GM12878 (cell line): ENCODE results near the gene TFF2. TPM values are rescaled to one million over a fixed set of nuclear protein-coding genes. Genes with fewer than 3 reads are reported as not detected.

Source experiments
- ATAC-seq: fragments of 200-7000 bp; cut with Tn5 transposase; 3 replicates; pipeline ENCODE4 v1.9.1; 2020; ENCODE audit warnings: mild to moderate bottlenecking, moderate library complexity
- BruUV-seq: library from RNA; stranded (reverse); fragments of 400-500 nt; replicated peaks from 2 replicates; lab custom pipeline; 2021; lab: Mats Ljungman, UMichigan
- CTCF ChIA-PET: fragments of 300-600 bp; sonication (Branson Sonifier 250); formaldehyde crosslinking; extraction: SDS; loops from one replicate; lab custom pipeline; 2021; ENCODE audit warnings: inconsistent platforms; lab: Yijun Ruan, JAX
- POLR2A ChIA-PET: fragments of 350-600 bp; formaldehyde crosslinking; extraction: SDS; loops from one replicate; lab custom pipeline; 2021; ENCODE audit warnings: inconsistent platforms; lab: Charles Lee
- RAD21 ChIA-PET: fragments of 300-600 bp; sonication (Branson Sonifier 250); formaldehyde crosslinking; loops from one replicate; lab custom pipeline; 2023; ENCODE audit warnings: antibody characterized with exemption; ENCODE audit not compliant: unreplicated experiment; lab: Charles Lee
- SMC1A ChIA-PET: fragments of 300-600 bp; sonication (Branson Sonifier 250); formaldehyde crosslinking; loops from one replicate; lab custom pipeline; 2023; ENCODE audit not compliant: unreplicated experiment, uncharacterized antibody; lab: Charles Lee
- DNase-seq: peaks from one replicate; pipeline ENCODE4 v3.0.0-alpha.2; 2011; ENCODE audit warnings: low read depth, low spot score
- FAIRE-seq: peaks from 3 replicates; lab custom pipeline; 2011; peaks lifted over from hg19 to GRCh38; lab: Jason Lieb, UNC
- H2AFZ ChIP-seq: 2 replicates; pipeline ENCODE4 v1.6.0; 2011; ENCODE audit warnings: low read depth, low read length, control low read depth; ENCODE audit not compliant: control insufficient read depth
- H3K27ac ChIP-seq: 2 replicates; pipeline ENCODE4 v1.5.1; 2011; ENCODE audit warnings: control low read depth; ENCODE audit not compliant: control insufficient read depth, insufficient read depth
- H3K27me3 ChIP-seq, 2 experiments: replicated peaks in 1 of 2; 2 replicates each; pipeline versions ENCODE4 v1.6.0 to v1.6.1; 2011; ENCODE audit warnings: low read length in 1 of 2; ENCODE audit not compliant: control insufficient read depth in 2 of 2, insufficient read depth in 2 of 2
- H3K36me3 ChIP-seq, 2 experiments: 2 replicates each; pipeline ENCODE4 v1.5.1; 2011; ENCODE audit warnings: low read length in 1 of 2; ENCODE audit not compliant: control insufficient read depth in 2 of 2, insufficient read depth in 2 of 2
- H3K4me1 ChIP-seq: 2 replicates; pipeline ENCODE4 v1.6.1; 2011; ENCODE audit warnings: mild to moderate bottlenecking, low read length, moderate library complexity, mixed read lengths; ENCODE audit not compliant: control insufficient read depth, insufficient read depth
- H3K4me2 ChIP-seq: 2 replicates; pipeline ENCODE4 v1.6.0; 2011; ENCODE audit warnings: control low read depth; ENCODE audit not compliant: control insufficient read depth, insufficient read depth
- H3K4me3 ChIP-seq: fragments of 200-600 bp; sonication (generic); 2 replicates; pipeline ENCODE4 v1.5.1; 2016
- H3K79me2 ChIP-seq: 2 replicates; pipeline ENCODE4 v1.6.0; 2011; ENCODE audit warnings: low read length; ENCODE audit not compliant: control insufficient read depth, insufficient read depth
- H3K9ac ChIP-seq: 2 replicates; pipeline ENCODE4 v1.8.0; 2011; ENCODE audit warnings: low read length, control low read depth, mixed read lengths; ENCODE audit not compliant: control insufficient read depth, insufficient read depth
- H3K9me3 ChIP-seq: replicated peaks from 3 replicates; pipeline ENCODE4 v1.5.1; 2011; ENCODE audit warnings: mild to moderate bottlenecking, low read length; ENCODE audit not compliant: control insufficient read depth, insufficient read depth
- H4K20me1 ChIP-seq: 2 replicates; pipeline ENCODE4 v1.6.0; 2011; ENCODE audit not compliant: control insufficient read depth, insufficient read depth
- ASH2L ChIP-seq: fragments of 300-600, 200-600 bp; sonication (generic); IDR thresholded peaks from 2 replicates; pipeline ENCODE4 v1.6.1; 2017; ENCODE audit warnings: low read depth, mild to moderate bottlenecking, borderline replicate concordance
- EED ChIP-seq: sonication (generic); IDR thresholded peaks from 2 replicates; pipeline ENCODE4 v1.6.1; 2016; ENCODE audit warnings: antibody characterized with exemption, low read depth
- KLF5 ChIP-seq: fragments of 450-650 bp; IDR thresholded peaks from 2 replicates; pipeline ENCODE4 v1.6.1; 2014; ENCODE audit warnings: mild to moderate bottlenecking; ENCODE audit not compliant: partially characterized antibody
- SMAD1 ChIP-seq: fragments of 450-650 bp; IDR thresholded peaks from 2 replicates; pipeline ENCODE4 v1.6.1; 2018; ENCODE audit warnings: mild to moderate bottlenecking, low read depth; ENCODE audit not compliant: partially characterized antibody
- TCF3 ChIP-seq: IDR thresholded peaks from 2 replicates; pipeline ENCODE4 v1.6.1; 2012; ENCODE audit warnings: low read depth, mild to moderate bottlenecking, low read length, borderline replicate concordance; ENCODE audit not compliant: insufficient read depth
- TCF7 ChIP-seq: IDR thresholded peaks from 2 replicates; pipeline ENCODE4 v1.6.1; 2014; ENCODE audit warnings: antibody characterized with exemption, borderline replicate concordance
- YBX1 ChIP-seq: fragments of 450-650 bp; IDR thresholded peaks from 2 replicates; pipeline ENCODE4 v1.6.1; 2016; ENCODE audit warnings: antibody characterized with exemption
- WGBS: methylation state at CpG from one replicate; pipeline ENCODE4 v1.1.6; 2016; ENCODE audit warnings: low lambda C conversion rate; ENCODE audit not compliant: insufficient replicate concordance, insufficient coverage; ENCODE audit errors: missing lambda C conversion rate; 5-methylcytosine and 5-hydroxymethylcytosine counted together
- in situ Hi-C: fragments of 300-500 bp; cut with MboI; formaldehyde crosslinking; loops from 9 replicates; pipeline ENCODE4 v1.14.3; 2018; ENCODE audit warnings: mixed read lengths
- intact Hi-C: fragments of 100-400 bp; cut with micrococcal nuclease; formaldehyde crosslinking; loops from one replicate; pipeline ENCODE4 v1.14.2; 2022; ENCODE audit not compliant: unreplicated experiment
- polyA plus RNA-seq, 11 experiments: library from polyadenylated mRNA; depleted of rRNA in 4 of 11; unstranded in 6 of 11; stranded (reverse) in 5 of 11; fragments of >200 nt; fragmentation: Nextera tagmentation in 4 of 11; fragmentation: Illumina TruSeq in 1 of 11; extraction: Ambion mirVana in 4 of 11; extraction: Trizol in 1 of 11; gene quantifications; 1 replicate in 1 of 11; 2 replicates in 10 of 11; pipeline versions ENCODE4 v1.2.1 to v1.2.3, GENCODE V29; 2011 to 2016; ENCODE audit warnings: inconsistent platforms in 2 of 11, missing spikeins in 2 of 11, low read depth in 1 of 11
- total RNA-seq, 4 experiments: library from RNA; depleted of rRNA in 3 of 4; stranded (reverse); fragments of >200 nt in 3 of 4; fragmentation: Illumina TruSeq in 1 of 4; extraction: Trizol in 1 of 4; gene quantifications; 2 replicates each; pipeline versions ENCODE4 v1.2.1 to v1.2.3, GENCODE V29; 2013 to 2021
- TF ChIP-seq, protein P1 (sequence below): fragments of 450-650 bp; IDR thresholded peaks from 2 replicates; pipeline ENCODE4 v1.6.1; 2016; ENCODE audit warnings: mild to moderate bottlenecking

TFF2 gene
- total and polyA plus RNA-seq, 10 of the 15 experiments (the other 5 are each of a cell fraction or from before 2014, with no cell fraction given) = 0.56 TPM; not detected in 9

DNA sequence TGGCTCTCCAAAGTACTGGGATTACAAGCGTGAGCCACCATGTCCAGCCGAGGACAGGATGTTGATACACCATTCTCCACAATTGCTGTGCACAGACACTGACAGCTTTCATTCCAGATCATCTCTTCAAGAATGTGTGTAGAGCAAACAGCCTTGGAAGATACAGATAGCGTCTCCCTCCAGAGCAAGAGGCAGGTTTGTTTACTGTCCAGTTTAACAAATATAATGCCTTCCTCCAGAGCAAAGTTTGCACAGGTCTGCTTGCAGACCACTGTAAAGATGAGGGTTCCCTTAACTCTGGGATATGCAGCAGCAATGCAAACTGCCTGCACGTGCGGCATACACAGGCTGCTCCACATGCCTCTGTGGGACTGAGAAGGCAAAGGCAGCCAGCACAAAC is 40.5 kb upstream of the TFF2 start:
- Histone ChIP-seq H3K4me2 (peak overlapping the region; percentile 14; the same call in 1 of the 2 replicates), H3K4me3 (no peak overlapping the region), H3K27ac (peak overlapping the region; percentile 91; the same call in 1 of the 2 replicates), H3K9ac (no peak overlapping the region), H2AFZ (no peak overlapping the region)
- ChIA-PET RAD21 (interaction anchor here (3.1 kb wide), 1 partner anchor 13 kb away, joined by 11 read pairs; the partner anchor contains the start of gene UBASH3A), SMC1A (interaction anchor here (1.0 to 4.8 kb wide), 5 partner anchors 10 to 76 kb away, joined by 3 to 124 read pairs (median 19); partner anchors contain the start of gene UBASH3A), CTCF (interaction anchor here (1.0 to 2.8 kb wide), 4 partner anchors 10 to 145 kb away, joined by 3 to 20 read pairs (median 6); no protein-coding TSS in a partner anchor), POLR2A (interaction anchor here (2.2 to 3.1 kb wide), 2 partner anchors 12 to 31 kb away, joined by 16 to 27 read pairs; partner anchors contain the start of gene UBASH3A)
- intact Hi-C loops = no loop called here
- no TSS peak for BruUV-seq
- WGBS = 91% methylated on average over 5 of the region's 5 CpGs
- TF ChIP-seq TCF3 (no peak), SMAD1 (no peak), KLF5 (no peak), TCF7 (no peak), EED (no peak), YBX1 (no peak), ASH2L (no peak)
- TF ChIP-seq, protein P1, sequence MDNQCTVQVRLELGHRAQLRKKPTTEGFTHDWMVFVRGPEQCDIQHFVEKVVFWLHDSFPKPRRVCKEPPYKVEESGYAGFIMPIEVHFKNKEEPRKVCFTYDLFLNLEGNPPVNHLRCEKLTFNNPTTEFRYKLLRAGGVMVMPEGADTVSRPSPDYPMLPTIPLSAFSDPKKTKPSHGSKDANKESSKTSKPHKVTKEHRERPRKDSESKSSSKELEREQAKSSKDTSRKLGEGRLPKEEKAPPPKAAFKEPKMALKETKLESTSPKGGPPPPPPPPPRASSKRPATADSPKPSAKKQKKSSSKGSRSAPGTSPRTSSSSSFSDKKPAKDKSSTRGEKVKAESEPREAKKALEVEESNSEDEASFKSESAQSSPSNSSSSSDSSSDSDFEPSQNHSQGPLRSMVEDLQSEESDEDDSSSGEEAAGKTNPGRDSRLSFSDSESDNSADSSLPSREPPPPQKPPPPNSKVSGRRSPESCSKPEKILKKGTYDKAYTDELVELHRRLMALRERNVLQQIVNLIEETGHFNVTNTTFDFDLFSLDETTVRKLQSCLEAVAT = no peak
- TF ChIP-seq, all 136 proteins: peak for 0
- FAIRE-seq (no peak), ATAC-seq (no peak), DNase-seq (no peak)
- Histone ChIP-seq H3K9me3 (no peaks in the 10 kb centered on the region), H3K36me3 (no peaks in the 10 kb centered on the region), H3K4me1 (peaks cover 60% of the 10 kb centered on the region), H4K20me1 (no peaks in the 10 kb centered on the region), H3K27me3 (no peaks in the 10 kb centered on the region), H3K79me2 (peaks cover 12% of the 10 kb centered on the region)
- in situ Hi-C loops = no loop called here
